Coronary artery (tissue), 2 donors: ENCODE measurements around the gene AQP2.

Experiments used
- DNase-seq: peaks from one replicate; pipeline ENCODE4 v3.0.0-alpha.2; 2017; ENCODE audit warnings: low spot score
- H3K27ac ChIP-seq, 2 donors: fragments of 200-600 bp; sonication (generic); one replicate each; pipeline ENCODE4 v1.5.1; 2016 to 2019
- H3K4me3 ChIP-seq: fragments of 200-600 bp; sonication (generic); 2 replicates; pipeline ENCODE4 v1.5.1; 2016; ENCODE audit warnings: mild to moderate bottlenecking, moderate library complexity
- TF ChIP-seq, protein P1 (sequence below): fragments of 200-600 bp; sonication (generic); IDR thresholded peaks from one replicate; pipeline ENCODE4 v1.5.1; 2019; ENCODE audit warnings: antibody characterized with exemption

AQP2 gene

DNA sequence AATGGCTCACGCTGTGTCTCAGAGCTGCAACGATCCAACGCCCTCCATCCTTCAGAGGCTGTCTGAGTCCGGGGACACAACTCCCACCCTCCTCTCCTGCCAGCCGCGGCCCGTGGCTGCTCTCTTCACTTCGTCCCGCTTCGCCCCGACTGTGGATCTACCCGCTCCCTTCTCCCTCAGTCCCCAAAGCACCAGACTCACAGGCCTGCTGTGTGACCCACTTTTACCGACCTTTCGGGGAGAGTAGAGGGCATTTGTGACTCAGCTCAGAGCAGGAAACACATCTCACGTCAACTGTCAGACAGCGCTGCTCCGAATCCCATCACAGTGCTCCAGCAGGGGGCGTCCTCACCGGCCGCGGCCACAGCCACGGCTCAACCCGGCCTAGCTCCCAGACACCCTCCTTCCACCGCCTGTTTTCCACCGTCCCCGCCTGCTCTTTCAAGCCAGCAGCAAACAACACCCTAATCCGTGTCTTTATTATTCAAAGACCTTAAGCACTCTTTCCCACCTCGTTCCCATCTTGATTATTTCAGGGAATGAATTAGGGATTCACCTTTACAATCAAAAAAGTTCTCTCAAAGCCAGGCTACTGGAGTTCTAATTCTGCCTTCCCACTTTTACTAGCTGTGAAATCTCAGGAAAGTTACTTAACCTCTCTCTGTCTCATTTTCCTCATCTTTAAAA lies 5.0 kb upstream of the AQP2 start:
- DNase-seq = peak; percentile 91
- Histone ChIP-seq H3K27ac (peak overlapping the region in 1 of 2 donors; percentile 69), H3K4me3 (peak overlapping the region; percentile 63)
- TF ChIP-seq, protein P1, sequence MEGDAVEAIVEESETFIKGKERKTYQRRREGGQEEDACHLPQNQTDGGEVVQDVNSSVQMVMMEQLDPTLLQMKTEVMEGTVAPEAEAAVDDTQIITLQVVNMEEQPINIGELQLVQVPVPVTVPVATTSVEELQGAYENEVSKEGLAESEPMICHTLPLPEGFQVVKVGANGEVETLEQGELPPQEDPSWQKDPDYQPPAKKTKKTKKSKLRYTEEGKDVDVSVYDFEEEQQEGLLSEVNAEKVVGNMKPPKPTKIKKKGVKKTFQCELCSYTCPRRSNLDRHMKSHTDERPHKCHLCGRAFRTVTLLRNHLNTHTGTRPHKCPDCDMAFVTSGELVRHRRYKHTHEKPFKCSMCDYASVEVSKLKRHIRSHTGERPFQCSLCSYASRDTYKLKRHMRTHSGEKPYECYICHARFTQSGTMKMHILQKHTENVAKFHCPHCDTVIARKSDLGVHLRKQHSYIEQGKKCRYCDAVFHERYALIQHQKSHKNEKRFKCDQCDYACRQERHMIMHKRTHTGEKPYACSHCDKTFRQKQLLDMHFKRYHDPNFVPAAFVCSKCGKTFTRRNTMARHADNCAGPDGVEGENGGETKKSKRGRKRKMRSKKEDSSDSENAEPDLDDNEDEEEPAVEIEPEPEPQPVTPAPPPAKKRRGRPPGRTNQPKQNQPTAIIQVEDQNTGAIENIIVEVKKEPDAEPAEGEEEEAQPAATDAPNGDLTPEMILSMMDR = peak; percentile 88

DNA sequence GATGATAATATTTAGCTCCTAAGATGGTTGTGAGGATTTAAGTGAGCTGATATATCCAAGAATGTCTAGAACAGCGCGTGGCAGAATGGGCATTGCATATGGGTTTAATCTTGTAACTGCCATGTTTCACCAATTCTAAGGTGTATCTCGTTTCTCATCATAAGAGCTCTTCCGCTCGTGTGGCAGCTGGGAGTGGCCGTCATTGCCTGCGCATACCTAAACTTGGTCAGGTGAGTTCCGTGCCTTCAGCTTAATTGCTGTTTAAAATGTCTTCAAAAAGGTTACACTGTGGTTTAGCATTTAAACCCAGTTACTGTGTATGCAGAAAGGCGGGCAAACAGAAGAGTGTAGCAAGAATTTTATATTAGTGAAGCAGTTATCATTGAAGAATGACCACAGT lies 4.5 kb upstream of the AQP2 start:
- TF ChIP-seq, protein P1 = no peak
- DNase-seq = no peak
- peak overlapping the region in 1 of 2 donors; percentile 69 for H3K27ac ChIP-seq
- H3K4me3 ChIP-seq = no peak overlapping the region

DNA sequence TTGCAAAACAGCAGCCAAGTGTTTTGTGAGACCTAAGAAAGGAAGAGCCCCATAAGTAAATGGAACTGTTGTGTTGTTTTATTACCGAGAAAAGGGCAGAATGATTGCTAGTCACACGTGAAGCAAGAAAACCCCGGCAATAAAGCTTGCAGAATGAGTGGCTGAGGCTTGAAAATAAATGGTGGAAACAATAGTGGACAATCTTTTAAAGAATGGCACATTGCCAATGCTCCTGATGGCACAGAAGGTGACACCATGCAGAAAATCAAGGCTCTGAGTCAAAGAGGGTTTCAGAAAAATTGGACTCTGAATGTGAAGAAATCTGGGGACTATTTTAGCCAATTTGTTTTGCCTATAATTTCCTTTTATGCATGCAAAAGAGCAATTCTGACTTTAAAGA lies 4.0 kb upstream of the AQP2 start:
- H3K4me3 ChIP-seq = no peak overlapping the region
- H3K27ac ChIP-seq = no peak overlapping the region
- no peak for DNase-seq
- TF ChIP-seq, protein P1 = no peak

DNA sequence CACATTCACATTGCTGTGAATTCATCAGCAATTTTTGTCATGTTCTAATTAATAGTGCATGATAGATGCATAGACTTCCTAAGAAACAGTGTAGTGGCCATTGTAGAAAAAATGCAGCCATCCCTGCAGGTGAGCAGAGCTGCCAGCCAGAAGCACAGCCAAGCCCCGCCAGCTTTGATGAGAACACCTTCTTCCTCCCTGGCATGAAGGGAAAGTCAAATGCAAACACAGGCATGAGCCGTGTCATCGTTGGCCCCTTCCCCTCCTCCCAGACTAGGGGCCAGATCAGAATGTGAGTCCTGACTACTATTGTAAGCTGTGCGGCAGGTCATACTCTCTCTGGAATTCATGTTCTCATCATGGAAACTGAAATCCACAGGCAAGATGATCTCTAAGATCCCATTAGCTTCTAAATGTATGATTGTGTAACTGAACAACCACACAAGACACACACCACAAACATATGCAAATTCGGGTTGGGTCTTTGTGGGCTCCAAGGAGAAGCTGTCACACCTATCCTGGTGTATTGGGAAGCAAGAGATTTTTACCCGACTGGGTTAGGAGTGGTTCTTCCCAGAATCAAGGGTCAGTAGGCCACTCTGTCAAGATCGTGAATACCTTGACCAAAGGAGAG lies 2.8 kb upstream of the AQP2 start:
- Histone ChIP-seq H3K27ac (no peak overlapping the region), H3K4me3 (no peak overlapping the region)
- no peak for DNase-seq
- TF ChIP-seq, protein P1 = no peak

DNA sequence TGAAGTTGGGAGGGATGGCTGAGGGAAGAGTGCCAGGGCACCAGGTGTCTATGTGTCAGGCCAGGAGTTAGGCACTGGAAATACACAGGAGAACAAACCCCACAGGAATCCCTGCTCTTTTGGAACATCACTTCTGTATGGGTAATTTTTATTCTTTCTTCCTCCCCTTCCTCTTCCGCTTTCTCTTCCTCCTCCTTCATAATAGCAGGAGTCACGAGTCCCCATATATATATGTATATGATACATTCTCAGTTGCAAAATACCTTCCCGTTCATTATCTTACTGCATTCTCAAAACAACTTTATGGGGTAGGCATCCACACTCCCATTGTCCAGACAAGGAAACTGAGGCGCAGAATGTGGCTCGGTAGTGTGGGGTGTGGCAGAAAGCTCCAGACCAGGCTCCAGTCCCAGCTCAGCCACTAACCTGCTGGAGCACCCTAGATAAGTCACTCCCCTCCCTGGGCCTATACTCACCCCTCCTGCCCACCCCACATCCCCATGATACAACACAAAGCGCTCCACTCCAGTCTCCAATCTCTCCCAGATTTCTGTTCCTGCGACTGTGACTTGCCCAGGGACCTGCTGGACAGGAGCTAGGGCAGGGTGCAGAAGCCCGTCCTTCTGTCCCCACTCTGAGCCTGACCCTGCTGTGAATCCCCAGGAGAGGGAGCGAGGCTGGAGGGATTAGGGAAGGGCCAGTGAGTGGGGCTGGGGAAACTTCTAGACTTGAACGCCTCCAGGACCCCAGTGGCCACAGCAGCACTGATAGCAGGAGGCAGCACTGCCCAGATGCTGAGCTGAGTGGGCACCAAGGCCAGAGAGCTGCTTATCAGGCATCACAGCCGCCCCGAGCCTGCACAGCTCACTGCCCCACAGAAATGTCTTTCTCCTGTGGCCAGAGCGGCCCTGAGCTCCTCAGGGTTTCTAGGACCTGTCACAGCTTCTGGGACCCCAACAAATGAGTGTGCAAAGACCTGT lies 1.4 kb upstream of the AQP2 start:
- no peak for DNase-seq
- TF ChIP-seq, protein P1 = no peak
- H3K4me3 ChIP-seq = no peak overlapping the region
- no peak overlapping the region for H3K27ac ChIP-seq

DNA sequence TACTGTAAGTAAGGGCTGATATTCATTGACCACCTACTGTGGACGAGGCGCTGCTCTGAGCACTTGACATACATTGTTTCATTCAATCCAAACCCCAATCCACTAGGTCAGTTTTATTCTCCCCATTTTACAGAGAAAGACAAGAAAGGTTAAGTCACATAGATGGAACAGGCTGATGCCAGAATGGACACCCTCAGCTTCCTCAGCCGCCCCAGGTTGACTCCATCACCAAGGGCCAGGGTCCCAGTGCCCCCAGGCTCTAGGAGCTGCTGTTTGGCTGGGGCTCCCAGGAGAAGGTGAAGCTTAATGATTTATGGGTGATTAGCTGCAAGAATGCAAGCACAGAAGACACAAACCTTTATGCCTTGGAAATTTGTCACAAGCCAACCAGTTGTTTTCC lies 671 bp upstream of the AQP2 start:
- no peak for DNase-seq
- Histone ChIP-seq H3K4me3 (no peak overlapping the region), H3K27ac (no peak overlapping the region)
- TF ChIP-seq, protein P1 = no peak
